GM12878 (cell line): ENCODE results near the gene SGF29. TPM values are rescaled to one million over a fixed set of nuclear protein-coding genes. Genes with fewer than 3 reads are reported as not detected.

Source experiments
- ATAC-seq: fragments of 200-7000 bp; cut with Tn5 transposase; 3 replicates; pipeline ENCODE4 v1.9.1; 2020; ENCODE audit warnings: mild to moderate bottlenecking, moderate library complexity
- BruUV-seq: library from RNA; stranded (reverse); fragments of 400-500 nt; replicated peaks from 2 replicates; lab custom pipeline; 2021; lab: Mats Ljungman, UMichigan
- CTCF ChIA-PET: fragments of 300-600 bp; sonication (Branson Sonifier 250); formaldehyde crosslinking; extraction: SDS; loops from one replicate; lab custom pipeline; 2021; ENCODE audit warnings: inconsistent platforms; lab: Yijun Ruan, JAX
- POLR2A ChIA-PET: fragments of 350-600 bp; formaldehyde crosslinking; extraction: SDS; loops from one replicate; lab custom pipeline; 2021; ENCODE audit warnings: inconsistent platforms; lab: Charles Lee
- RAD21 ChIA-PET: fragments of 300-600 bp; sonication (Branson Sonifier 250); formaldehyde crosslinking; loops from one replicate; lab custom pipeline; 2023; ENCODE audit warnings: antibody characterized with exemption; ENCODE audit not compliant: unreplicated experiment; lab: Charles Lee
- SMC1A ChIA-PET: fragments of 300-600 bp; sonication (Branson Sonifier 250); formaldehyde crosslinking; loops from one replicate; lab custom pipeline; 2023; ENCODE audit not compliant: unreplicated experiment, uncharacterized antibody; lab: Charles Lee
- DNase-seq: peaks from one replicate; pipeline ENCODE4 v3.0.0-alpha.2; 2011; ENCODE audit warnings: low read depth, low spot score
- FAIRE-seq: peaks from 3 replicates; lab custom pipeline; 2011; peaks lifted over from hg19 to GRCh38; lab: Jason Lieb, UNC
- H2AFZ ChIP-seq: 2 replicates; pipeline ENCODE4 v1.6.0; 2011; ENCODE audit warnings: low read depth, low read length, control low read depth; ENCODE audit not compliant: control insufficient read depth
- H3K27ac ChIP-seq: 2 replicates; pipeline ENCODE4 v1.5.1; 2011; ENCODE audit warnings: control low read depth; ENCODE audit not compliant: control insufficient read depth, insufficient read depth
- H3K27me3 ChIP-seq, 2 experiments: replicated peaks in 1 of 2; 2 replicates each; pipeline versions ENCODE4 v1.6.0 to v1.6.1; 2011; ENCODE audit warnings: low read length in 1 of 2; ENCODE audit not compliant: control insufficient read depth in 2 of 2, insufficient read depth in 2 of 2
- H3K36me3 ChIP-seq, 2 experiments: 2 replicates each; pipeline ENCODE4 v1.5.1; 2011; ENCODE audit warnings: low read length in 1 of 2; ENCODE audit not compliant: control insufficient read depth in 2 of 2, insufficient read depth in 2 of 2
- H3K4me1 ChIP-seq: 2 replicates; pipeline ENCODE4 v1.6.1; 2011; ENCODE audit warnings: mild to moderate bottlenecking, low read length, moderate library complexity, mixed read lengths; ENCODE audit not compliant: control insufficient read depth, insufficient read depth
- H3K4me2 ChIP-seq: 2 replicates; pipeline ENCODE4 v1.6.0; 2011; ENCODE audit warnings: control low read depth; ENCODE audit not compliant: control insufficient read depth, insufficient read depth
- H3K4me3 ChIP-seq: fragments of 200-600 bp; sonication (generic); 2 replicates; pipeline ENCODE4 v1.5.1; 2016
- H3K79me2 ChIP-seq: 2 replicates; pipeline ENCODE4 v1.6.0; 2011; ENCODE audit warnings: low read length; ENCODE audit not compliant: control insufficient read depth, insufficient read depth
- H3K9ac ChIP-seq: 2 replicates; pipeline ENCODE4 v1.8.0; 2011; ENCODE audit warnings: low read length, control low read depth, mixed read lengths; ENCODE audit not compliant: control insufficient read depth, insufficient read depth
- H3K9me3 ChIP-seq: replicated peaks from 3 replicates; pipeline ENCODE4 v1.5.1; 2011; ENCODE audit warnings: mild to moderate bottlenecking, low read length; ENCODE audit not compliant: control insufficient read depth, insufficient read depth
- H4K20me1 ChIP-seq: 2 replicates; pipeline ENCODE4 v1.6.0; 2011; ENCODE audit not compliant: control insufficient read depth, insufficient read depth
- CBX5 ChIP-seq: sonication (generic); IDR thresholded peaks from 2 replicates; pipeline ENCODE4 v1.6.1; 2016; ENCODE audit warnings: low read depth, moderate library complexity, mild to moderate bottlenecking, inconsistent platforms
- CHD2 ChIP-seq: IDR thresholded peaks from 2 replicates; pipeline ENCODE4 v1.6.1; 2011; ENCODE audit warnings: low read depth, low read length, improper control_type of control experiment, borderline replicate concordance
- EGR1 ChIP-seq, 2 experiments: IDR thresholded peaks; 1 replicate in 1 of 2; 2 replicates in 1 of 2; pipeline ENCODE4 v1.6.1; 2011 to 2012; ENCODE audit warnings: low read depth in 2 of 2, low read length in 2 of 2, borderline replicate concordance in 1 of 2, mild to moderate bottlenecking in 1 of 2, moderate library complexity in 1 of 2
- IRF4 ChIP-seq: IDR thresholded peaks from 2 replicates; pipeline ENCODE4 v1.6.1; 2011; ENCODE audit warnings: low read depth, low read length
- JUNB ChIP-seq: IDR thresholded peaks from 2 replicates; pipeline ENCODE4 v1.6.1; 2016; ENCODE audit warnings: antibody characterized with exemption, mild to moderate bottlenecking
- MEF2B ChIP-seq: fragments of 450-650 bp; IDR thresholded peaks from 2 replicates; pipeline ENCODE4 v1.6.1; 2018; ENCODE audit warnings: mild to moderate bottlenecking, moderate library complexity; ENCODE audit not compliant: partially characterized antibody, poor library complexity, severe bottlenecking
- MYB ChIP-seq: fragments of 150-350 bp; IDR thresholded peaks from 2 replicates; pipeline ENCODE4 v1.6.1; 2014; ENCODE audit warnings: mild to moderate bottlenecking, low read depth, low read length, borderline replicate concordance
- NFIC ChIP-seq: IDR thresholded peaks from 2 replicates; pipeline ENCODE4 v1.6.1; 2012; ENCODE audit warnings: low read depth, mild to moderate bottlenecking, inconsistent platforms, low read length, moderate library complexity
- SMARCA5 ChIP-seq: fragments of 450-650 bp; IDR thresholded peaks from 2 replicates; pipeline ENCODE4 v1.6.1; 2017; ENCODE audit warnings: mild to moderate bottlenecking
- SUZ12 ChIP-seq: fragments of 200-600 bp; sonication (generic); IDR thresholded peaks from one replicate; pipeline ENCODE4 v1.6.1; 2018; ENCODE audit warnings: antibody characterized with exemption, mild to moderate bottlenecking; ENCODE audit not compliant: unreplicated experiment
- TCF12 ChIP-seq: IDR thresholded peaks from 2 replicates; pipeline ENCODE4 v1.6.1; 2011; ENCODE audit warnings: low read depth, mild to moderate bottlenecking, low read length
- TCF7 ChIP-seq: IDR thresholded peaks from 2 replicates; pipeline ENCODE4 v1.6.1; 2014; ENCODE audit warnings: antibody characterized with exemption, borderline replicate concordance
- WRNIP1 ChIP-seq: IDR thresholded peaks from 2 replicates; pipeline ENCODE4 v1.6.1; 2011; ENCODE audit warnings: low read depth, low read length, improper control_type of control experiment, borderline replicate concordance
- YY1 ChIP-seq: IDR thresholded peaks from 2 replicates; pipeline ENCODE4 v1.6.1; 2011; ENCODE audit warnings: low read depth, mild to moderate bottlenecking, low read length
- WGBS: methylation state at CpG from one replicate; pipeline ENCODE4 v1.1.6; 2016; ENCODE audit warnings: low lambda C conversion rate; ENCODE audit not compliant: insufficient replicate concordance, insufficient coverage; ENCODE audit errors: missing lambda C conversion rate; 5-methylcytosine and 5-hydroxymethylcytosine counted together
- in situ Hi-C: fragments of 300-500 bp; cut with MboI; formaldehyde crosslinking; loops from 9 replicates; pipeline ENCODE4 v1.14.3; 2018; ENCODE audit warnings: mixed read lengths
- intact Hi-C: fragments of 100-400 bp; cut with micrococcal nuclease; formaldehyde crosslinking; loops from one replicate; pipeline ENCODE4 v1.14.2; 2022; ENCODE audit not compliant: unreplicated experiment
- polyA plus RNA-seq, 11 experiments: library from polyadenylated mRNA; depleted of rRNA in 4 of 11; unstranded in 6 of 11; stranded (reverse) in 5 of 11; fragments of >200 nt; fragmentation: Nextera tagmentation in 4 of 11; fragmentation: Illumina TruSeq in 1 of 11; extraction: Ambion mirVana in 4 of 11; extraction: Trizol in 1 of 11; gene quantifications; 1 replicate in 1 of 11; 2 replicates in 10 of 11; pipeline versions ENCODE4 v1.2.1 to v1.2.3, GENCODE V29; 2011 to 2016; ENCODE audit warnings: inconsistent platforms in 2 of 11, missing spikeins in 2 of 11, low read depth in 1 of 11
- total RNA-seq, 4 experiments: library from RNA; depleted of rRNA in 3 of 4; stranded (reverse); fragments of >200 nt in 3 of 4; fragmentation: Illumina TruSeq in 1 of 4; extraction: Trizol in 1 of 4; gene quantifications; 2 replicates each; pipeline versions ENCODE4 v1.2.1 to v1.2.3, GENCODE V29; 2013 to 2021
- TF ChIP-seq, protein P1 (sequence below): IDR thresholded peaks from 2 replicates; pipeline ENCODE4 v1.6.1; 2011; ENCODE audit warnings: low read depth, low read length, improper control_type of control experiment, borderline replicate concordance
- TF ChIP-seq, protein P2 (sequence below): fragments of 450-650 bp; IDR thresholded peaks from 2 replicates; pipeline ENCODE4 v1.6.1; 2017; ENCODE audit warnings: borderline replicate concordance
- TF ChIP-seq, protein P3 (sequence below): IDR thresholded peaks from 2 replicates; pipeline ENCODE4 v1.6.1; 2011; ENCODE audit warnings: borderline replicate concordance, low read depth, mild to moderate bottlenecking, moderate library complexity, low read length; ENCODE audit not compliant: insufficient read depth, poor library complexity, severe bottlenecking

SGF29 gene
- total and polyA plus RNA-seq, 10 of the 15 experiments (the other 5 are each of a cell fraction or from before 2014, with no cell fraction given) = 2.2 to 20.1 (median 12.3) TPM

DNA sequence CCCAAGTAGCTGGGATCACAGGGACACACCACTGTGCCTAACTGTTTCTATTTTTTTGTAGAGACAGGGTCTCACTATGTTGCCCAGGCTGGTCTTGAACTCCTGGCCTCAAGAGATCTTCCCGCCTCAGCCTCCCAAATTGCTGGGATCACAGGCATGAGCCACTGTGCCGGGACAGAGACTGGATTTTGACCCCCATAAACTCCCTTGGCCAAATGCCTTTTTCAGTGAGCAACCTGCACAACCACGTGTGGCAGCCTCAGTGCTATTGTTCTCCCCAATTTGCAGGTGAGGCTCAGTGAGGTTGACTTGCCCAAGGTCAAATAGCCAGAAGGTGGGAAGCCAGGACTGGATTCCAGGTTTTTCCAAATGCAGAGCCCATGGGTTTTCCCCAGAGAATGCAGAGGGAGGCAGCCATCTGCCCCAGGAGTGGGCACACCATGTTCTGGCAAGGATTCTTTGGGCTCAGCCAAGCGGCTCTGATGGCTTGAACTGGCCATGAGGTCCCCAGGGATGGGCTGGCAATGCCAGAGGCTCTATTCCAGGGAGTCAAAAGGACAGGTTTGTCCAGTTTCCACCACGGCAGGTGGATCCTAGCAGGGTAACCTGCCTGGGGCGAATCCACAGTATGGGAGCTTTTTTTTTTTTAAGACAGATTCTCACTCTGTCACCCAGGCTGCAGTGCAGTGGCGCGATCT, 48.9 kb upstream of the SGF29 start:
- SMC1A ChIA-PET = interaction anchor here (1.7 kb wide), 1 partner anchor 11 kb away, joined by 8 read pairs; the partner anchor contains the start of gene APOBR
- no peaks in the 10 kb centered on the region for H3K36me3 ChIP-seq
- in situ Hi-C loops = no loop called here

More for the DNA sequence above, 48.9 kb upstream of the SGF29 start:
- ATAC-seq = no peak
- BruUV-seq = no TSS peak
- H3K27ac ChIP-seq = no peak overlapping the region
- no peak overlapping the region for H3K4me2 ChIP-seq
- no peaks in the 10 kb centered on the region for H4K20me1 ChIP-seq
- WGBS = 48% methylated on average over 8 of the region's 8 CpGs
- no peak for FAIRE-seq
- RAD21 ChIA-PET = interaction anchor here (1.2 kb wide), 1 partner anchor 13 kb away, joined by 3 read pairs; the partner anchor contains the start of gene CLN3
- H3K4me3 ChIP-seq = no peak overlapping the region
- peaks cover 32% of the 10 kb centered on the region for H3K4me1 ChIP-seq
- CTCF ChIA-PET = interaction anchor here (0.8 kb wide), 1 partner anchor 37 kb away, joined by 3 read pairs; no protein-coding TSS in a partner anchor
- H3K79me2 ChIP-seq = no peaks in the 10 kb centered on the region
- TF ChIP-seq SMARCA5 = no peak
- TF ChIP-seq, protein P1, sequence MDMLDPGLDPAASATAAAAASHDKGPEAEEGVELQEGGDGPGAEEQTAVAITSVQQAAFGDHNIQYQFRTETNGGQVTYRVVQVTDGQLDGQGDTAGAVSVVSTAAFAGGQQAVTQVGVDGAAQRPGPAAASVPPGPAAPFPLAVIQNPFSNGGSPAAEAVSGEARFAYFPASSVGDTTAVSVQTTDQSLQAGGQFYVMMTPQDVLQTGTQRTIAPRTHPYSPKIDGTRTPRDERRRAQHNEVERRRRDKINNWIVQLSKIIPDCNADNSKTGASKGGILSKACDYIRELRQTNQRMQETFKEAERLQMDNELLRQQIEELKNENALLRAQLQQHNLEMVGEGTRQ = no peak
- TF ChIP-seq JUNB = no peak
- TF ChIP-seq, protein P2, sequence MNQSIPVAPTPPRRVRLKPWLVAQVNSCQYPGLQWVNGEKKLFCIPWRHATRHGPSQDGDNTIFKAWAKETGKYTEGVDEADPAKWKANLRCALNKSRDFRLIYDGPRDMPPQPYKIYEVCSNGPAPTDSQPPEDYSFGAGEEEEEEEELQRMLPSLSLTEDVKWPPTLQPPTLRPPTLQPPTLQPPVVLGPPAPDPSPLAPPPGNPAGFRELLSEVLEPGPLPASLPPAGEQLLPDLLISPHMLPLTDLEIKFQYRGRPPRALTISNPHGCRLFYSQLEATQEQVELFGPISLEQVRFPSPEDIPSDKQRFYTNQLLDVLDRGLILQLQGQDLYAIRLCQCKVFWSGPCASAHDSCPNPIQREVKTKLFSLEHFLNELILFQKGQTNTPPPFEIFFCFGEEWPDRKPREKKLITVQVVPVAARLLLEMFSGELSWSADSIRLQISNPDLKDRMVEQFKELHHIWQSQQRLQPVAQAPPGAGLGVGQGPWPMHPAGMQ = no peak
- TF ChIP-seq NFIC = no peak
- TF ChIP-seq TCF12 = no peak
- no peak for TF ChIP-seq CBX5
- no peak for TF ChIP-seq IRF4
- TF ChIP-seq TCF7 = no peak
- no peak for TF ChIP-seq MYB
- no peak for TF ChIP-seq CHD2
- no peak for TF ChIP-seq SUZ12
- TF ChIP-seq, protein P3, sequence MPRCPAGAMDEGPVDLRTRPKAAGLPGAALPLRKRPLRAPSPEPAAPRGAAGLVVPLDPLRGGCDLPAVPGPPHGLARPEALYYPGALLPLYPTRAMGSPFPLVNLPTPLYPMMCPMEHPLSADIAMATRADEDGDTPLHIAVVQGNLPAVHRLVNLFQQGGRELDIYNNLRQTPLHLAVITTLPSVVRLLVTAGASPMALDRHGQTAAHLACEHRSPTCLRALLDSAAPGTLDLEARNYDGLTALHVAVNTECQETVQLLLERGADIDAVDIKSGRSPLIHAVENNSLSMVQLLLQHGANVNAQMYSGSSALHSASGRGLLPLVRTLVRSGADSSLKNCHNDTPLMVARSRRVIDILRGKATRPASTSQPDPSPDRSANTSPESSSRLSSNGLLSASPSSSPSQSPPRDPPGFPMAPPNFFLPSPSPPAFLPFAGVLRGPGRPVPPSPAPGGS = no peak
- no peak for TF ChIP-seq WRNIP1
- TF ChIP-seq YY1 = no peak
- no peak for TF ChIP-seq MEF2B
- TF ChIP-seq EGR1 (IDR thresholded peaks at IDR 0.05; ENCODE audit: borderline replicate concordance in 1 of 2, low read depth in 2 of 2, low read length in 2 of 2) = no peak
- H3K9ac ChIP-seq = no peak overlapping the region
- no peak for DNase-seq
- H3K27me3 ChIP-seq = no peaks in the 10 kb centered on the region
- no peak overlapping the region for H2AFZ ChIP-seq
- POLR2A ChIA-PET = no interaction called here
- no peaks in the 10 kb centered on the region for H3K9me3 ChIP-seq
- intact Hi-C loops = no loop called here
